ENCODE data around the gene ARID1A.

The ARID1A gene

GRCh38 chr1:26781206-26781825 is 85.5 kb downstream of the ARID1A start:
- TF ChIP-seq GATA2 (IDR thresholded peaks at IDR 0.05; ENCODE audit: low read depth, low read length) (no peak), GATA3 (IDR thresholded peaks at IDR 0.05; ENCODE audit: low read depth, low read length) (no peak)

- TF ChIP-seq GATA3 (IDR thresholded peaks at IDR 0.05; ENCODE audit: low read depth, low read length) (no peak), GATA2 (IDR thresholded peaks at IDR 0.05; ENCODE audit: low read depth, low read length) (no peak)
These were observed 86.9 kb downstream of the ARID1A start for GRCh38 chr1:26782521-26783212.

- TF ChIP-seq GATA3 (IDR thresholded peaks at IDR 0.05; ENCODE audit: low read depth, low read length) (no peak), GATA2 (IDR thresholded peaks at IDR 0.05; ENCODE audit: low read depth, low read length) (no peak)
These were observed 87.8 kb downstream of the ARID1A start for GRCh38 chr1:26783646-26784022.

GRCh38 chr1:26784023-26784871 is 88.4 kb downstream of the ARID1A start:
- no peak for TF ChIP-seq GATA2 (IDR thresholded peaks at IDR 0.05; ENCODE audit: low read depth, low read length)
- TF ChIP-seq GATA3 (IDR thresholded peaks at IDR 0.05; ENCODE audit: low read depth, low read length) = no peak; the same call in 1 of the 2 replicates

- TF ChIP-seq GATA3 (IDR thresholded peaks at IDR 0.05; ENCODE audit: low read depth, low read length) (no peak), GATA2 (IDR thresholded peaks at IDR 0.05; ENCODE audit: low read depth, low read length) (no peak)
These were observed 89.1 kb downstream of the ARID1A start for GRCh38 chr1:26784886-26785285.

- TF ChIP-seq GATA3 (IDR thresholded peaks at IDR 0.05; ENCODE audit: low read depth, low read length) (no peak), GATA2 (IDR thresholded peaks at IDR 0.05; ENCODE audit: low read depth, low read length) (no peak)
These were observed 90.0 kb downstream of the ARID1A start for GRCh38 chr1:26785611-26786436.

- TF ChIP-seq GATA2 (IDR thresholded peaks at IDR 0.05; ENCODE audit: low read depth, low read length) (no peak), GATA3 (IDR thresholded peaks at IDR 0.05; ENCODE audit: low read depth, low read length) (no peak)
These were observed 90.9 kb downstream of the ARID1A start for GRCh38 chr1:26786437-26787380.

- no peak for TF ChIP-seq GATA2 (IDR thresholded peaks at IDR 0.05; ENCODE audit: low read depth, low read length)
- TF ChIP-seq GATA3 (IDR thresholded peaks at IDR 0.05; ENCODE audit: low read depth, low read length) = no peak
These were observed 91.5 kb downstream of the ARID1A start for GRCh38 chr1:26787381-26787705.

GRCh38 chr1:26787706-26788514 is 92.1 kb downstream of the ARID1A start, which contains the start of gene PIGV:
Gene PIGV (plus strand): TSS chr1:26787950. CDS start chr1:26790816, 2,866 bp downstream.
- TF ChIP-seq GATA2 (IDR thresholded peaks at IDR 0.05; ENCODE audit: low read depth, low read length) (0 out of 2 replicates have a peak, but pooled peaks have one; percentile 18), GATA3 (IDR thresholded peaks at IDR 0.05; ENCODE audit: low read depth, low read length) (no peak)

- no peak for TF ChIP-seq GATA3 (IDR thresholded peaks at IDR 0.05; ENCODE audit: low read depth, low read length)
- TF ChIP-seq GATA2 (IDR thresholded peaks at IDR 0.05; ENCODE audit: low read depth, low read length) = no peak
These were observed 92.6 kb downstream of the ARID1A start for GRCh38 chr1:26788515-26788785.

GRCh38 chr1:26788836-26789611 is 93.2 kb downstream of the ARID1A start:
- TF ChIP-seq GATA3 (IDR thresholded peaks at IDR 0.05; ENCODE audit: low read depth, low read length) = no peak
- TF ChIP-seq GATA2 (IDR thresholded peaks at IDR 0.05; ENCODE audit: low read depth, low read length) = no peak

GRCh38 chr1:26789612-26789865 is 93.7 kb downstream of the ARID1A start:
- no peak for TF ChIP-seq GATA3 (IDR thresholded peaks at IDR 0.05; ENCODE audit: low read depth, low read length)
- TF ChIP-seq GATA2 (IDR thresholded peaks at IDR 0.05; ENCODE audit: low read depth, low read length) = no peak
